Measurements from ENCODE around the gene TRPM5.

The TRPM5 gene

DNA sequence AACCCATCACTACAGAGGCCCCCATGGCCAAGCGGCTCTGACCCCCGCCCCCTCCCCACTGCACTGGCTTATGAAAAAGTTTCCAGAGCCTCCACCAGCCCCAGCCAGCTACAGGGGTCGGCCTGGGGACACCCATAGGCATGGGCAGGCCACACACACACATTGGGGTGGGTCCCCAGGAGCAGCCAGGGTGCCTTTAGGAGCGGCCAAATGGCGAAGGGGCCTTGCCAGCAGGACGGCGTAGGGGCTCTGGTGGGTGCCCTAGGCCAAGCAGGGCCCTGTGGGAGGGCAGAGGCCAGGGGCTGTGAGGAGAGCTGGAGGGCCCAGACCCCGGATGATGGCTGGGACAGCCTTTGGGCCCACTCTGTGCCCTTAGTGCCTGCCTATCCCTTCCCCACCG, 33.7 kb downstream of the TRPM5 start:
- Histone ChIP-seq H3K36me3 (ENCODE audit: control insufficient read depth, insufficient read depth, low read length) (no peaks in the 10 kb centered on the region), H3K4me3 (replicated peaks; ENCODE audit: low read depth, low read length) (no peak overlapping the region), H3K27me3 (replicated peaks; ENCODE audit: control insufficient read depth, insufficient read depth, low read length) (no peaks in the 10 kb centered on the region; the same call in 1 of the 2 replicates)
- TF ChIP-seq, protein P1, sequence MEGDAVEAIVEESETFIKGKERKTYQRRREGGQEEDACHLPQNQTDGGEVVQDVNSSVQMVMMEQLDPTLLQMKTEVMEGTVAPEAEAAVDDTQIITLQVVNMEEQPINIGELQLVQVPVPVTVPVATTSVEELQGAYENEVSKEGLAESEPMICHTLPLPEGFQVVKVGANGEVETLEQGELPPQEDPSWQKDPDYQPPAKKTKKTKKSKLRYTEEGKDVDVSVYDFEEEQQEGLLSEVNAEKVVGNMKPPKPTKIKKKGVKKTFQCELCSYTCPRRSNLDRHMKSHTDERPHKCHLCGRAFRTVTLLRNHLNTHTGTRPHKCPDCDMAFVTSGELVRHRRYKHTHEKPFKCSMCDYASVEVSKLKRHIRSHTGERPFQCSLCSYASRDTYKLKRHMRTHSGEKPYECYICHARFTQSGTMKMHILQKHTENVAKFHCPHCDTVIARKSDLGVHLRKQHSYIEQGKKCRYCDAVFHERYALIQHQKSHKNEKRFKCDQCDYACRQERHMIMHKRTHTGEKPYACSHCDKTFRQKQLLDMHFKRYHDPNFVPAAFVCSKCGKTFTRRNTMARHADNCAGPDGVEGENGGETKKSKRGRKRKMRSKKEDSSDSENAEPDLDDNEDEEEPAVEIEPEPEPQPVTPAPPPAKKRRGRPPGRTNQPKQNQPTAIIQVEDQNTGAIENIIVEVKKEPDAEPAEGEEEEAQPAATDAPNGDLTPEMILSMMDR (IDR thresholded peaks at IDR 0.05; ENCODE audit: insufficient read depth, low read length, poor library complexity, severe bottlenecking), result no peak
- no peak for DNase-seq (ENCODE audit: extremely low read depth, insufficient read length)

DNA sequence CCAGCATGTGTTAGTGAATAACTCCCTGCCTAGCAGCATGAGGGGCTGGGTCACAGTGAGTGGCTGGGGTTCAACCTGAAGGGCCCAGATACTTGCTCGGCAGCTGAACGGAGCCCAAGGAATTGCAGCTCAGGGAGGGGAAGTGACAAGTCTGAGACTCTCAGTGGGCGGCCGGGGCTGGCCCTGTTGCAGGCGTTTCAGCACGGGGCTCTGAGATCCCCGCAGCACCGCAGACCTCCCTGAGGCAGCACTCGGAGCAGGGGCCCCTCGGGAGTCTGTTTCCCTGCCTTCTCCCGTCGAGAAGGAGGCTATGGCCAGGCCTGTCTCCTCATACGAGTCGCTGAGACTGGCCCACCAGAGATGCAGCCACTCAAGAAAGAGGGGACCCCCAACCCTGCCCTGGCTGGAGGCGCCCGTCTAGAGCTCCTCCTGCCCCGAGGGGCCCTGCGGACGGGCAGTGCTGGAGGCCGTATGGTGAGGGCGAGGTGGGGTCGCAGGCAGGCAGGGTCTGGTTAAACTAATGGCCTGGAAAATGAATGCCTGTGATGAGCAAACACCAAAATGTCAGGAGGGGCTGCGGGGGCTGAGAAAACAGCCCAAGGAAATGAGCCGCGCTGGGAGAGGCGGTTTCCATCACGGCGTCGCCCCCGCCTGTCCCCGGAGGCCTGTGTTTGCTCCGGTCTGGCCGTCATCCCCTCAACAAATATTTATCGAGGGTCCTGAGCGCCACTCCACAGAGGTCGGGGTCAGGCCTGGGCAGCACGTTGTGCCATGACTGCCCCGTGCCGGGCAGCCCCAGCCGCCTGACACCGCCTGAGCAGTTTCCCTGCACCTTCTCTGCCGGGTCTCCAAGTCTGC, 34.5 kb downstream of the TRPM5 start:
- Histone ChIP-seq H3K36me3 (ENCODE audit: control insufficient read depth, insufficient read depth, low read length) (no peaks in the 10 kb centered on the region), H3K27me3 (replicated peaks; ENCODE audit: control insufficient read depth, insufficient read depth, low read length) (no peaks in the 10 kb centered on the region; the same call in 1 of the 2 replicates), H3K4me3 (replicated peaks; ENCODE audit: low read depth, low read length) (no peak overlapping the region)
- TF ChIP-seq, protein P1 (IDR thresholded peaks at IDR 0.05; ENCODE audit: insufficient read depth, low read length, poor library complexity, severe bottlenecking), result no peak
- no peak for DNase-seq (ENCODE audit: extremely low read depth, insufficient read length)

DNA sequence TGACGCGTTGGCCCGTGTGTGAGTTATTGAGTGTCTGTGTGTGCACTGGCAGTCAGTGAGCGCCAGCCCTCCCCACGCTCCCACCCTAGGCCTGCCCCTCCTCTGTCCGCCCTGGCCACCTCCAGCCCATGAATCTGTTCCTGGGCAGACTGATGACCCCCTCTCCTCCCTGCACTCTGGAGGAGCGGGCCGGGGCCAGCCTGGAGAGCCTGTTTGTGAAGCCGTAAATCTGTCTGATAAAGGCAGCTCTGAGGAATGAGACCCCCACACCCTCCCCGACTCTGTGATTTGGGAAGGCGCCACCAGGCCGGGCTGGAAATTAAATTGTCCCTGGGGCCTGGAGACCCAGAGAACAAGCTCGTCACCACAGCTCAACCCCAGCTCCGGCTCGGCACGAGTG, 35.2 kb downstream of the TRPM5 start:
- no peak for DNase-seq (ENCODE audit: extremely low read depth, insufficient read length)
- Histone ChIP-seq H3K4me3 (replicated peaks; ENCODE audit: low read depth, low read length) (no peak overlapping the region), H3K36me3 (ENCODE audit: control insufficient read depth, insufficient read depth, low read length) (peaks cover under 1% of the 10 kb centered on the region), H3K27me3 (replicated peaks; ENCODE audit: control insufficient read depth, insufficient read depth, low read length) (no peaks in the 10 kb centered on the region; the same call in 1 of the 2 replicates)
- TF ChIP-seq, protein P1 (IDR thresholded peaks at IDR 0.05; ENCODE audit: insufficient read depth, low read length, poor library complexity, severe bottlenecking), result no peak

DNA sequence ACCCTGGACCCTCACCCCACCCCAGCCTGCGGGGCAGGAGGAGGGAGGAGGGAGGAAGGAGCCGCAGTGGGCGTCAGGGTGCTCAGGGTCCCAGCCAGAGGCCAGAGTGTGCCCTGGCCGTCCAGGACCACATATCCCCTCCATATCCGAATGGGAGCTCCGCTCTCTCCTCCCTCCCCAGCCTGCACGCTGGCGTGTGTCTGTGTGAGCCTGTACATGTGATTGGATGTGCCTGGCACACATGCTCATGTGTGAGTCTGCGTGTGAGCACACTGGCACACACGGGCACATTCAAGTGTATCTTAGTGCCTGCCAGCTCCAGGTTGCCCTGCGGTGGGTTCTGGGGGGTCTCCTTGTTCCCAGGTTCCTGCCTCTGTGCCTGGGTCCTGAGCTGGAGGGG, 35.6 kb downstream of the TRPM5 start:
- DNase-seq (ENCODE audit: extremely low read depth, insufficient read length), result no peak
- H3K36me3 ChIP-seq (ENCODE audit: control insufficient read depth, insufficient read depth, low read length), result peaks cover 4% of the 10 kb centered on the region
- TF ChIP-seq, protein P1 (IDR thresholded peaks at IDR 0.05; ENCODE audit: insufficient read depth, low read length, poor library complexity, severe bottlenecking), result no peak
- H3K4me3 ChIP-seq (replicated peaks; ENCODE audit: low read depth, low read length), result no peak overlapping the region
- no peaks in the 10 kb centered on the region; the same call in 1 of the 2 replicates for H3K27me3 ChIP-seq (replicated peaks; ENCODE audit: control insufficient read depth, insufficient read depth, low read length)

DNA sequence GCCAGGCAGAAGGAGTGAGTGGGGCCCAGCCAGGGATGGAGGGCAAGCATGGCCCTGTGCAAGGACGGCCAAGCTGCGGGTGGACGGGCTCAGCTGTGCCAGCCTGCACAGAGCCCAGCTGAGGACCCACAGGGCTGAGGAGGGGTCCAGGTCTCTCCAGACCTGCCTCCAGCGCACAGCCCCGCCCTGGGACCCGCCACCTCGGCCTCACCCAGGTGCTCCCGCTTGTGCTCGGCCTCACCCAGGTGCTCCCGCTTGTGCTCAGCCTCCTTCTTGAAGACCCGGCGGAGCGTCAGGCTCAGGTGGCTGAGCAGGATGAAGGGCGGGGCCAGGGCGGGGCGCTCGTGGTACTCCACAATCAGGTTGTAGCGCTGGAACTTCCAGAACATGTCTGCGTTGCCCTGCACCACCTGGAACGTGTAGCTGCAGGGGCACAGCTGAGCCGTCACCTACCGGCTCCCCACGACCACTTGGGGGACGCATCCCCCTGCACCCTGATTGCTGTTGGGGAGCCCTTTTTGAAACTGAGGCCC, 37.4 kb downstream of the TRPM5 start:
- no peak for DNase-seq (ENCODE audit: extremely low read depth, insufficient read length)
- TF ChIP-seq, protein P1 (IDR thresholded peaks at IDR 0.05; ENCODE audit: insufficient read depth, low read length, poor library complexity, severe bottlenecking), result no peak
- H3K27me3 ChIP-seq (replicated peaks; ENCODE audit: control insufficient read depth, insufficient read depth, low read length), result no peaks in the 10 kb centered on the region; the same call in 1 of the 2 replicates
- H3K4me3 ChIP-seq (replicated peaks; ENCODE audit: low read depth, low read length), result no peak overlapping the region
- peaks cover 12% of the 10 kb centered on the region for H3K36me3 ChIP-seq (ENCODE audit: control insufficient read depth, insufficient read depth, low read length)

All from GM06990 (cell line).